ENCODE measurements around the gene RBMS1.

DNA sequence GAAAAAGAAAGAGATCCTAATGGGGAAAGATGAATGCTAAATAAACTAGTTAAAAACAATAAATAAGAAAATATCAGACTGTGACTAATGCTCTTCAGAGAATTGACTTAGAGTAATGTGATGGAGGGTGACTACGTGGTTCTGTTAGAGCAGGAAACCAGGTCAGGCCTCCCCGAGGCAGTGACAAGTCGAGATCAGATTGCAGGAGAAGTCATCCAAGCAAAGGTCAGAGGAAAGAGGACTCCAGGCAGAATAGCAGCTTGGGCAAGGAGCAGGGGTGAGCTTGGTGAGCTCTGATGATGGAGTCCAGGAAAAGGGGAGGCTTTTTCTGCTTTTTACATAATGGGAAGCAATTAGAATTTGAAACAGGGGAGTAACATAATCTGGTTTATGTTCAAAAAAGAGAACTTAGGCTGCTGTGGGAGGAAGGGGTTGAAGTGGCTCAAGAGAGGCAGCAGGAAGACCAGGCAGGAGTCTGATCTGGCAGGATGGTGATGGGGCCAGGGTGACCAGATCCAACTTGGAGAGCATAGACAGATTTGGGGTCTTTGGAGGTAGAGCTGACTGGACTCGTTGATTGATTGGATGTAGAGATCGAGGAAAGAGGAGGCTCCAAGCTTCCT lies 266.2 kb downstream of the RBMS1 start:
- TF ChIP-seq, protein P1, sequence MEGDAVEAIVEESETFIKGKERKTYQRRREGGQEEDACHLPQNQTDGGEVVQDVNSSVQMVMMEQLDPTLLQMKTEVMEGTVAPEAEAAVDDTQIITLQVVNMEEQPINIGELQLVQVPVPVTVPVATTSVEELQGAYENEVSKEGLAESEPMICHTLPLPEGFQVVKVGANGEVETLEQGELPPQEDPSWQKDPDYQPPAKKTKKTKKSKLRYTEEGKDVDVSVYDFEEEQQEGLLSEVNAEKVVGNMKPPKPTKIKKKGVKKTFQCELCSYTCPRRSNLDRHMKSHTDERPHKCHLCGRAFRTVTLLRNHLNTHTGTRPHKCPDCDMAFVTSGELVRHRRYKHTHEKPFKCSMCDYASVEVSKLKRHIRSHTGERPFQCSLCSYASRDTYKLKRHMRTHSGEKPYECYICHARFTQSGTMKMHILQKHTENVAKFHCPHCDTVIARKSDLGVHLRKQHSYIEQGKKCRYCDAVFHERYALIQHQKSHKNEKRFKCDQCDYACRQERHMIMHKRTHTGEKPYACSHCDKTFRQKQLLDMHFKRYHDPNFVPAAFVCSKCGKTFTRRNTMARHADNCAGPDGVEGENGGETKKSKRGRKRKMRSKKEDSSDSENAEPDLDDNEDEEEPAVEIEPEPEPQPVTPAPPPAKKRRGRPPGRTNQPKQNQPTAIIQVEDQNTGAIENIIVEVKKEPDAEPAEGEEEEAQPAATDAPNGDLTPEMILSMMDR (IDR thresholded peaks at IDR 0.05), result no peak
- TF ChIP-seq POLR2AphosphoS5 (IDR thresholded peaks at IDR 0.05), result no peak
- no peak for TF ChIP-seq POLR2A (IDR thresholded peaks at IDR 0.05)
